DND-41 (cell line): ENCODE data around the gene COPZ1.

ENCODE experiments used
- ATAC-seq: fragments of 200-7000 bp; cut with Tn5 transposase; 3 replicates; pipeline ENCODE4 v1.9.1; 2021; ENCODE audit warnings: low read depth; ENCODE audit not compliant: insufficient read depth
- DNase-seq: peaks from one replicate; pipeline ENCODE4 v3.0.0-alpha.2; 2020
- H2AFZ ChIP-seq: 2 replicates; pipeline ENCODE4 v1.6.0; 2012; ENCODE audit warnings: low read depth, low read length
- H3K27ac ChIP-seq: 2 replicates; pipeline ENCODE4 v1.5.1; 2012; ENCODE audit warnings: low read length, inconsistent platforms
- H3K27me3 ChIP-seq: fragments of 200-600 bp; sonication (generic); 2 replicates; pipeline ENCODE4 v1.6.0; 2012; ENCODE audit warnings: low read length, mild to moderate bottlenecking, inconsistent platforms; ENCODE audit not compliant: insufficient read depth, poor library complexity
- H3K36me3 ChIP-seq: 2 replicates; pipeline ENCODE4 v1.5.1; 2012; ENCODE audit warnings: low read length, inconsistent platforms; ENCODE audit not compliant: insufficient read depth
- H3K4me1 ChIP-seq: 2 replicates; pipeline ENCODE4 v1.5.1; 2012; ENCODE audit warnings: mild to moderate bottlenecking, low read length; ENCODE audit not compliant: insufficient read depth
- H3K4me2 ChIP-seq: 2 replicates; pipeline ENCODE4 v1.6.0; 2012; ENCODE audit warnings: mild to moderate bottlenecking, moderate library complexity, low read length, inconsistent platforms; ENCODE audit not compliant: insufficient read depth
- H3K4me3 ChIP-seq, 2 experiments: fragments of 200-600 bp in 1 of 2; shearing (Covaris generic) in 1 of 2; 2 replicates each; pipeline ENCODE4 v1.5.1; 2012 to 2016; ENCODE audit warnings: inconsistent platforms in 2 of 2, low read length in 2 of 2, mild to moderate bottlenecking in 2 of 2, low read depth in 1 of 2, moderate library complexity in 1 of 2
- H3K79me2 ChIP-seq: 2 replicates; pipeline ENCODE4 v1.6.0; 2012; ENCODE audit warnings: low read length, inconsistent platforms; ENCODE audit not compliant: insufficient read depth
- H3K9ac ChIP-seq: 2 replicates; pipeline ENCODE4 v1.6.0; 2012; ENCODE audit warnings: low read depth, mild to moderate bottlenecking, inconsistent platforms, low read length, moderate library complexity
- H3K9me3 ChIP-seq: 2 replicates; pipeline ENCODE4 v1.5.1; 2012; ENCODE audit warnings: low read length, moderate library complexity, mild to moderate bottlenecking, inconsistent platforms; ENCODE audit not compliant: insufficient read depth, severe bottlenecking
- H4K20me1 ChIP-seq: 2 replicates; pipeline ENCODE4 v1.6.0; 2012; ENCODE audit warnings: low read length; ENCODE audit not compliant: insufficient read depth
- EZH2 ChIP-seq: IDR thresholded peaks from 3 replicates; pipeline ENCODE4 v1.6.1; 2012; ENCODE audit warnings: borderline replicate concordance, low read depth, mild to moderate bottlenecking, moderate library complexity, low read length, inconsistent platforms; ENCODE audit not compliant: severe bottlenecking
- TF ChIP-seq, protein P1 (sequence below): IDR thresholded peaks from 2 replicates; pipeline ENCODE4 v1.5.1; 2012; ENCODE audit warnings: borderline replicate concordance, low read length, moderate library complexity, mild to moderate bottlenecking; ENCODE audit not compliant: poor library complexity, severe bottlenecking; ENCODE audit errors: extremely low read depth

COPZ1 gene

GRCh38 chr12:54294953-54295566, 29.9 kb upstream of the COPZ1 start:
- TF ChIP-seq, protein P1, sequence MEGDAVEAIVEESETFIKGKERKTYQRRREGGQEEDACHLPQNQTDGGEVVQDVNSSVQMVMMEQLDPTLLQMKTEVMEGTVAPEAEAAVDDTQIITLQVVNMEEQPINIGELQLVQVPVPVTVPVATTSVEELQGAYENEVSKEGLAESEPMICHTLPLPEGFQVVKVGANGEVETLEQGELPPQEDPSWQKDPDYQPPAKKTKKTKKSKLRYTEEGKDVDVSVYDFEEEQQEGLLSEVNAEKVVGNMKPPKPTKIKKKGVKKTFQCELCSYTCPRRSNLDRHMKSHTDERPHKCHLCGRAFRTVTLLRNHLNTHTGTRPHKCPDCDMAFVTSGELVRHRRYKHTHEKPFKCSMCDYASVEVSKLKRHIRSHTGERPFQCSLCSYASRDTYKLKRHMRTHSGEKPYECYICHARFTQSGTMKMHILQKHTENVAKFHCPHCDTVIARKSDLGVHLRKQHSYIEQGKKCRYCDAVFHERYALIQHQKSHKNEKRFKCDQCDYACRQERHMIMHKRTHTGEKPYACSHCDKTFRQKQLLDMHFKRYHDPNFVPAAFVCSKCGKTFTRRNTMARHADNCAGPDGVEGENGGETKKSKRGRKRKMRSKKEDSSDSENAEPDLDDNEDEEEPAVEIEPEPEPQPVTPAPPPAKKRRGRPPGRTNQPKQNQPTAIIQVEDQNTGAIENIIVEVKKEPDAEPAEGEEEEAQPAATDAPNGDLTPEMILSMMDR, result no peak
- TF ChIP-seq EZH2, result no peak
- no peak for ATAC-seq
- no peak overlapping the region for H2AFZ ChIP-seq
- H3K36me3 ChIP-seq, result no peaks in the 10 kb centered on the region
- H3K27ac ChIP-seq, result no peak overlapping the region
- no peaks in the 10 kb centered on the region for H3K9me3 ChIP-seq
- H4K20me1 ChIP-seq, result no peaks in the 10 kb centered on the region
- H3K4me3 ChIP-seq, result no peak overlapping the region
- H3K4me1 ChIP-seq, result no peaks in the 10 kb centered on the region
- no peaks in the 10 kb centered on the region for H3K79me2 ChIP-seq
- H3K9ac ChIP-seq, result no peak overlapping the region
- DNase-seq, result no peak
- peaks cover 13% of the 10 kb centered on the region for H3K27me3 ChIP-seq
- H3K4me2 ChIP-seq, result no peak overlapping the region

GRCh38 chr12:54296393-54297099, 28.4 kb upstream of the COPZ1 start:
- Histone ChIP-seq H3K27me3 (peaks cover 28% of the 10 kb centered on the region), H3K27ac (no peak overlapping the region), H4K20me1 (no peaks in the 10 kb centered on the region), H3K4me3 (no peak overlapping the region), H3K79me2 (no peaks in the 10 kb centered on the region), H3K36me3 (no peaks in the 10 kb centered on the region), H3K9ac (no peak overlapping the region), H3K4me1 (no peaks in the 10 kb centered on the region; the same call in none of the 2 replicates), H3K4me2 (no peak overlapping the region), H3K9me3 (no peaks in the 10 kb centered on the region), H2AFZ (no peak overlapping the region)
- ATAC-seq (no peak), DNase-seq (no peak)
- no peak for TF ChIP-seq EZH2
- TF ChIP-seq, protein P1, result no peak

DNA sequence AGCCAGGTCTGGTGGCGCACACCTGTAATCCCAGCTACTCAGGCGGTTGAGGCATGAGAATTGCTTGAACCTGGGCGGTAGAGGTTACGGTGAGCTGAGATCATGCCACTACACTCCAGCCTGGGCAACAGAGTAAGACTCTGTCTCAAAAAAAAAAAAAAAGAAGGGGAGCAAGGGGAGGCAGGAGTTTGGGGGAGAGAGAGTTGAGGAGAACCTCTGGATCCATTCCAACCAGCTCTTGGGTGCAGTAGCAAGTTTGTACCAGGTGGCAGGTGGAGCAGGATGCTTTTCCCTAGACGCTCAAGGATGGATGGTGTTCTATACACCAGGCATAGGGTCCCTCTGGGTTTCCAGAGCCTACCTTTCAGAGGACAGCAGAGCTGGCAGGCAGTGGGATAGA, 26.0 kb upstream of the COPZ1 start:
- ATAC-seq, result no peak
- Histone ChIP-seq H3K36me3 (no peaks in the 10 kb centered on the region), H3K27me3 (peaks cover 39% of the 10 kb centered on the region), H3K4me1 (peaks cover 7% of the 10 kb centered on the region), H2AFZ (no peak overlapping the region), H3K9ac (no peak overlapping the region), H3K79me2 (no peaks in the 10 kb centered on the region), H3K9me3 (no peaks in the 10 kb centered on the region), H4K20me1 (no peaks in the 10 kb centered on the region), H3K27ac (no peak overlapping the region), H3K4me2 (no peak overlapping the region), H3K4me3 (no peak overlapping the region)
- TF ChIP-seq, protein P1, result no peak
- no peak for TF ChIP-seq EZH2
- no peak for DNase-seq
